ENCODE measurements around the gene PTGFRN.
A peak's percentile ranks its signal among the peaks of the same experiment; 100 is the strongest.

The PTGFRN gene

GRCh38 chr1:116891396-116892079, 18.2 kb upstream of the PTGFRN start:
- no peak for DNase-seq

- DNase-seq, result no peak
These were observed 14.6 kb upstream of the PTGFRN start for GRCh38 chr1:116895073-116895472.

GRCh38 chr1:116899529-116899928, 10.2 kb upstream of the PTGFRN start:
- DNase-seq, result no peak

GRCh38 chr1:116900471-116901365, 9.0 kb upstream of the PTGFRN start:
- no peak for DNase-seq

GRCh38 chr1:116902027-116902426, 7.7 kb upstream of the PTGFRN start:
- no peak for DNase-seq

GRCh38 chr1:116902723-116903383, 6.9 kb upstream of the PTGFRN start:
- DNase-seq, result no peak

GRCh38 chr1:116904791-116905320, 4.9 kb upstream of the PTGFRN start:
- DNase-seq, result no peak

GRCh38 chr1:116906812-116907211, 2.9 kb upstream of the PTGFRN start:
- no peak for DNase-seq

GRCh38 chr1:116907351-116907750, 2.4 kb upstream of the PTGFRN start:
- DNase-seq, result no peak

GRCh38 chr1:116908266-116908665, 1.4 kb upstream of the PTGFRN start:
- DNase-seq, result no peak

- DNase-seq, result no peak
These were observed 750 bp upstream of the PTGFRN start for GRCh38 chr1:116908820-116909511.

GRCh38 chr1:116910379-116911187, 867 bp downstream of the PTGFRN start:
- peak; percentile 38 for DNase-seq

- no peak for DNase-seq
These were observed 1.5 kb downstream of the PTGFRN start for GRCh38 chr1:116911188-116911553.

GRCh38 chr1:116911779-116912469, 2.2 kb downstream of the PTGFRN start:
- DNase-seq, result no peak

- no peak for DNase-seq
These were observed 3.1 kb downstream of the PTGFRN start for GRCh38 chr1:116912846-116913245.

- no peak for DNase-seq
These were observed 4.2 kb downstream of the PTGFRN start for GRCh38 chr1:116913941-116914340.

GRCh38 chr1:116914667-116915066, 5.0 kb downstream of the PTGFRN start:
- DNase-seq, result no peak

- no peak for DNase-seq
These were observed 5.5 kb downstream of the PTGFRN start for GRCh38 chr1:116915086-116915661.

- DNase-seq, result no peak
These were observed 6.3 kb downstream of the PTGFRN start for GRCh38 chr1:116916002-116916401.

GRCh38 chr1:116916533-116917445, 7.1 kb downstream of the PTGFRN start:
- DNase-seq, result no peak
